RKO (cell line): ENCODE results near the gene FOXI1.

ENCODE experiments used
- DNase-seq: peaks from one replicate; pipeline ENCODE4 v3.0.0-alpha.2; 2016; ENCODE audit warnings: low spot score

FOXI1 gene

GRCh38 chr5:170105642-170106611, at the start of gene FOXI1:
FOXI1 (plus strand) TSS chr5:170105897; CDS start chr5:170105958, 61 bp downstream.
- no peak for DNase-seq

DNA sequence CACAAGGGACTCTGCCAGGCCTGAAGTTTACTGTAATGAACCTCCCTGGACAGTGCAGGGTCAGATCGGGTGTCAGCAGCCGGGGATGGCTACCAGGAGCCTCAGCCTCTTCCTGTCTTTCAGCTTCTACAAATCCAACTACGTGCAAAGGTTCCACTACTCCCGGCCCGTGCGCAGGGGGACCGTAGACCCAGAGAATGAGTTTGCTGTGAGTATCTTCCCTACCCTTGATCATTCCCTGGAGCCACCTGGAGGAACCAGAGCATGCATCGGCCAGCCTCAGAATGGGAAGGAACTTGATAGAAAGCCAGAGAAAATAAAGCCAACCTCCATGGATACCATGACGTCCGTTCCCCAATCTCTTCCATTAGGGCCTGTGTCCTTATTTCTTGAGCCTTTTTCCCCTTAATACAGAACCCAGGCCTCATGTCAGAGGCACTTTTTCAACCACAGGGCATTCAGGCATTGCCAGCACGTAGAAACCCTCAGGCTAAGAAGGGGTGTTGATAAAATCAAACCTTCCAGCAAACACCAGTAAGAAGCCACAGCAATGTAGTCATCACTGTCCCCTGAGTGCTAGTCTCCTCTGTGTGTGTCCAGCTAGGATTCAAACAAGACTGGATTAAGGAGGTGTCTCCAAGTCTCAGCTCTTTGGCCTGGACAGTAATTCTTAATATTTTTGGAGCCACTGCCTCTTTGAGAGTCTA, 49.0 kb upstream of the FOXI1 start:
- DNase-seq = no peak

- DNase-seq = no peak
Observed at GRCh38 chr5:170057311-170057710, 48.4 kb upstream of the FOXI1 start.

DNA sequence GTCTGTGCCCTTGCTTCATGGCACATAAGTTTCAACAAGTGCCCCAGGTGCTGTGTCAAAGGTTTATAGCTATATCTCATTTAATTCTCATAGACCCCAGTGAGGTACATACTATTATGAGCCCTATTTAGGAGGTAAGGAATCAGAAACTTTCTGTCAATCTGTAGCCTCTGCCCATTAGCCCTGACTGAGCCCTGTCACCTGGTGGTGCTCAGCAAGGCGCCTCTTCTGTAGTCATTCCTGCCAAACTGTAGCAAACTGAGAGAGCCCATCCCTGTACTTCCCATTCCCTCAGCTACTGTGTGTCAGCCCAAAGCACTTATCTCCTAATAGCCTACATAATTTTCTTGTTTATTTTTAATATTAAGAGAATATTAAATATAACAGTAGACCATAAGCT, 46.5 kb upstream of the FOXI1 start:
- no peak for DNase-seq

DNA sequence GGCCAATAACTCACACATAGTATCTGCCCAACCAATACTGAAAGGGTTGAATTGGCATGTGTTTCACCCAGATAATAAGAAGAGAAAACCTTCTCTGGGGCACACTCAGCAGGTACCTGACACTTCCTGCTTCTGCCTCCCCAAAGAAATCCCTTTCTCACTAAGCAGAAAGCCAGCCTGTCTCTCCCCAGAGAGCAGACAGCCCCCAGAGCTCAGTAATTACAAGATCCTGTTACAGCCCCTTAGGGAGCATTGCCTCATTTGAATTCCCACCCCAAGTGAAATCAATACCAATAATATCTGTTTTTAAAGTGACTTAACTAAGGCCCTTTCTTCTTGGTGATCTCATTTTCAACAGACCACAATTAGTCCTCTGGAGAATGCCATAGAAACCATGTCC, 38.5 kb upstream of the FOXI1 start:
- no peak for DNase-seq

- no peak for DNase-seq
Observed at GRCh38 chr5:170067574-170068170, 38.0 kb upstream of the FOXI1 start.

DNA sequence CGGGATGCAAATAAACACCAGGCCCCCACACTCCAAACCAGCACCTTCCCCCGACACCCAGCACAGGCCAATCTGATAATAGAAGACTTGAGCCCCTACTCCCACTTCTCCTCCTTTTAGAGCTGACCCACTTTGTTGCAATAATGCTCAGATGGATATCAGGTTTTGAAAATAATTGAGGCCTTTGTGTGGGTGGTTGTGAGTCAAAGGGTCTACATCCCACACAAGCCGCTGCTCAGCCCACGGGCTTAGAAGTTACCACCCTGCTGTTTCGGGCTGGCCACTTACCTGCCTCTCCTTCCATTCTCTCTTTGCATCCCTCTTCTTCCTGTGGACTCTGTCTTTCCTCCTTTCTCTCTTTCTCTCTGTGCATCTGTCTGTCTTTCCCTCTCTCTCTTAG, 36.2 kb upstream of the FOXI1 start:
- no peak for DNase-seq

GRCh38 chr5:170070556-170071412, 34.9 kb upstream of the FOXI1 start:
- no peak for DNase-seq

- no peak for DNase-seq
Observed at GRCh38 chr5:170071748-170072147, 33.9 kb upstream of the FOXI1 start.

DNA sequence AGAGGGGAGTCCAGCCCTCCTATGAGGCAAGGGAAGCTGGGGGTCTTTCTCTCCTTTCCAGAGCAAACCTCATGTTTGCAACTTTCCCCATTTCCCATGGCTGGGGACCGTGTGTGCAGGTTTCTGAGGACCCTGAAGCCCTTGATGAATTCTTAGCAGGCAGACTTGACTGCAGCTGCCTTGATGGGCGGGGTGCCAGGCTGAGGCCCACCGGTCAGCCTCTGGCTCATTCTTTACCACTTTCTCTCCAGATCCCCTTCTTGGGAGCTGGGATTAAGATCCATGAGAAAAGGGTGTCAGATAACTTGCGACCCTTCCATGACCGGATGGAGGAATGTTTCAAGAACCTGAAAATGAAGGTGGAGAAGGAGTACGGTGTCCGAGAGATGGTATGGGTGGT, 30.0 kb upstream of the FOXI1 start:
- no peak for DNase-seq

- no peak for DNase-seq
Observed at GRCh38 chr5:170076211-170076610, 29.5 kb upstream of the FOXI1 start.

GRCh38 chr5:170076739-170077138, 29.0 kb upstream of the FOXI1 start:
- DNase-seq = no peak

- DNase-seq = no peak
Observed at GRCh38 chr5:170077526-170077925, 28.2 kb upstream of the FOXI1 start.

GRCh38 chr5:170078458-170078857, 27.2 kb upstream of the FOXI1 start:
- DNase-seq = no peak

DNA sequence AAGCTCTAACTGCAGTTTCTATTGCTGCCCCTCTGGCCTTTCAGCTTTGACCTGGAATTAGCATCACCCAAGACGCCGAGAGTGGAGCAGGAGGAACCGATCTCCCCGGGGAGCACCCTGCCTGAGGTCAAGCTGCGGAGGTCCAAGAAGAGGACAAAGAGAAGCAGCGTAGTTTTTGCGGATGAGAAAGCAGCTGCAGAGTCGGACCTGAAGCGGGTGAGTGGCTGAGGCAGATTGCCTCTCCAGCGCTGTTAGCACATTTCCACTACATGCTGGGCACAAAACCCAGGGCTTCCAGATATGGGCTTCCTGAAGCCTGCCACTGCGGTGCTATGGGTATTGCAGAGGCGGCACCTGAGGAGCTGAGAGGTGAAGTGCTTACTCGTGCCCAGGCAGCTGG, 26.8 kb upstream of the FOXI1 start:
- no peak for DNase-seq

GRCh38 chr5:170080217-170080616, 25.5 kb upstream of the FOXI1 start:
- no peak for DNase-seq

- DNase-seq = no peak
Observed at GRCh38 chr5:170080786-170081445, 24.8 kb upstream of the FOXI1 start.

DNA sequence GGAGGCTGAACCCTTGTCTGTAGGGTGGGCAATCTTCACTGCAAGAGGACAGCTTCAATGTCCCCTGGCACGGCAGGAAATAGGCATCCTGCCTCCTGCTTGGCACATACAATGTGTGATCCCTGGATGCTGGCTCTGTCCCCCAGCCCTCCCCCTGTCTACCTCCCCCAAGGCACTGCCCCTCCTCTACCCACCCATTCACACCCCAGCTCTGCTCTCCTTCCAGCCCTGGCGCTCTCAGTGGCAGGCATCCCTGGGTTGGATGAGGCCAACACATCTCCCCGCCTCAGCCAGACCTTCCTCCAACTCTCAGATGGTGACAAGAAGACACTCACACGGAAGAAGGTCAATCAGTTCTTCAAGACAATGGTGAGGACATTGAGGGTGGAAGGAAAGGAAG, 24.1 kb upstream of the FOXI1 start:
- no peak for DNase-seq

GRCh38 chr5:170082701-170083100, 23.0 kb upstream of the FOXI1 start:
- DNase-seq = no peak

DNA sequence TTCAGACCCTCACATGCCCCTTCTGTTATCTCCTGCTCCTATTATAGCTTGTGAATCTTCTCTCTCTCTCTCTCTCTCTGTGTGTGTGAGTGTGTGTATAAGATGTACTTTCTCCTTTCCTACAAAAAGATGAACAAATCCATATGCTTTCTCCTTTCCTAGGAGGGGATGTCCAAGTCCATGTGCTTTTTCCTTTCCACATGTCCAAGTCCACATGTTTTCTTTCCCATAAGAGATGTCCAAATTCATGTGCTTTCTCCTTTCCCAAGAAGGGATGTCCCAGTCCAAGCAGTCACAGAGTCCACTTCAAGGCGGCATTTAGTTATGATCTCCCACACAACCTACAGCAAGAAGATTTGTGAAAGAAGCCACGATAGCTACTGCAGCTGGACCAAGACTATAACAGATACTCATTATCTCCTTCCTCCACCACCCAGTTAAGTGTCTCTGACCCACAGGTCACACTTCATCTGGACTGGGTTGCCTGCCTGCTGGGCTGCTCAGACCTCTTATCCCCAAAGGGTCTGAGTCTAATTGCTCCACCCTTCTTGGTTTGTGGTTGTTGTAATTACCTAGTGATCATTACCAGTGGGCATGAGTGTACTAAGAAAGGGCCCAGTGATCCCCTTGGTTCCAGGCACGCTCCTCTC, 18.4 kb upstream of the FOXI1 start:
- DNase-seq = no peak
